T follicular helper cell (primary cell): Measurements from ENCODE around the gene TCAF1.

ENCODE experiments used
- DNase-seq: peaks from one replicate; pipeline ENCODE4 v3.0.0-alpha.2; 2020; ENCODE audit warnings: low read depth
- total RNA-seq, 2 experiments: gene quantifications; one replicate each; lab custom pipeline; 2026; lab: John Stamatoyannopoulos, UW

TCAF1 gene
- total RNA-seq = 6.3 to 21.0 reads per million in 2 experiments

DNA sequence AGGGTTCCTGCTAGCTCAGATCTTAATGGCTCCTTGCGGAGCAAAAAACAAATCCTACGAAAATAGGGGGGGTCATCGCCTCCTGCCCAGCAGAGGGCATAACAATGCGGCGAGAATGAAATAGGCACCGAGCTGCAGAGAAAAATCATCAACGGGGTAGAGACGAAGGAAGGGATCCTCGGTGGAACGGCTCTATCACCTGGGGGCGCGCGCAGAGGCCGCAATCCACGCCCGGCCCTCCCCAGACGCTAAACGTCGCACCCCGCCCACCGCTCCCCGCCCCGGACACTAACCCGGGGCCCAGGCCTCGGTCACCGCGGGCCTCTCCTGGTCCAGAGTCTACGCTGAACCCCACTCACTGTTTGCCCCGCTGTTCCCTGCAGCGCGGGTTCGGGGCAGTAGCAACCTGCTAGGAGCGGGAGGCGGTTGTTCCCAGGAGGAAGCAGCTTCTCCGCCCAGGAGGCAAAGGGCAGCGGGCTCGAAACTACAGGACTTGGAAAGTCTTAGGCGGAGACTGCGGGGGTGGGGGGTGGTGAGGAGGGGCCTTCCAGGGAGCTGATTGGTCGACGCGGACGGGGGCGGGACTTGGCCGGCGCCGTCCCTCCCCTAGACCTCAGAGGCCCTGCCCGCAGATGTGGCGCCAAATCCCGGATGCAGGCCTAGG lies at the start of gene TCAF1:
Gene TCAF1, minus strand, starts transcription at position 509 of the 664 bp plus-strand sequence. CDS start 25,568 bp downstream, outside the sequence.
- DNase-seq = peak; percentile 83

GRCh38 chr7:143948733-143949132 lies 46.8 kb upstream of the TCAF1 start:
- DNase-seq = no peak

DNA sequence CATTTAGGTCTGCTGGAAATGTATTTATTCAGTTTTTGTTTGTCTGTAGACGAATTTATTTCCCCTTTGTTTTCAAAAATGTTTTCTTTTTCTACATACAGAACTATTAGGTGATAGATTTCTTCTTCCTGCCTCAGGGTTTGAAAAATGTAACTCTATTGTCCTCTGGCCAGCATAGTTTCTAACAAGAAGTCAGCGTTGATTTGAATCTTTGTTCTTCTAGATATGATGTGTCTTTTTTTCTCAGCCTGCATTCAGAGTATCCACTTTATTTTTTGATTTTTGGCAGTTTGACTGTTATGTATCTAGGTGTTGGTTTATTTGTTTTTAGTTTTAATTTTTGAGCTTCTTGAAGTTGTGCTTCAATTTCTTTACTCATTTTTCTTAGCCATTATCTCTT lies 45.1 kb upstream of the TCAF1 start:
- no peak for DNase-seq

DNA sequence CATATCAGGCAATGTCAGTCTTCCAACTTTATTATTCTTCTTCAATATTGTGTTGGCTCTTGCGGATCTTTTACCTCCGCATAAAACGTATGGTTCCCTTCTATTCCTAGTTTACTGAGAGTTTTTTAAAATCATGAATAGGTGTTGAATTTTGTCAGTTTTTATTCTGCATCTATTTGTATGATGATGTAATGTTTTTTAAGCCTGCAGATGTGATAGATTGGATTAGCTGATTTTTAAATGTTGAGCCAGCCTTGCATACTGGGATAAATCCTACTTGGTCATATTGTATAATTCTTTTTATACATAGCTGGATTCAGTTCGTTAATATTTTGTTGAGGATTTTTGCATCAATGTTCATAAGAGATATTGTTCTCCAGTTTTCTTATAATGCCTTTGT lies 43.4 kb upstream of the TCAF1 start:
- DNase-seq = no peak

DNA sequence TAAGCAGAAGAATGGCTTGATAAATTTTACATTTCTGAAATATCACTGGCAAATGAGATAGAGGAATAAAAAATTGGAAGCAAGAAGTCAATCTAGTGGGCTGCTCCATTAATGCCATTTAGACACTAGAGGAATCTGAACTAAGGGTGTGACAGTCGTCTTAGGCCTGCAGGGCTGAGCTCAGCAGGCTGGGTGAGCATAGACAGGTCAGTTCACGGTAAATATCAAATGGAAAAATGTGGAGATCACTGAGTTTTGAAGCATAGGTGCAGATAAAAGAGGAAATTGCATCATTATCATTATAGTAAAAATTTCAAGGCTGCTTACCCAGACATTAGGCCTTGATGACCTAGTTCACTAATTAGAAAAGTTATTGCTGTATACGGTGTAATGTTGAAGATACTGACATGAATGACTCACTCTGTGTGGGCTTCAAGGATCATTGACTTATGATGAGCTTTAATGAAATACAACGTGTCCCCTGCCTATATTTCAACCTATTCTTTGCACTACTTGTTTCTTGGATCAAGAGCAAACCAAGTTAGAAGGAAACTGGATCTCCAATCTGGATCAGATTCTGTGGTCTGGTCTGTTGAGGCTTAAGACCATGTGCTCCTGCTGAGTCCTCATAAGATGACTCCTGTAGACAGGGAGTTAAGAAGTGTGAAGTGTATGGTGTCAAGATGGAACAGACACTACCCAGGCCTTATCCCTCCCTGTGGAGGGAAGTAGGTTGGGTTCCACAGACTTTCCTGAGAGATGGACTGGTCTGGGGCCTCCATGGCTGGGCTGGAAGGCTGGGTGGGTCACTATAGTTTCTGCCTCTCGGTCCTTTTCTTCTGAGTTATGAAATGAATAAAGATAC lies 36.6 kb upstream of the TCAF1 start:
- no peak for DNase-seq

DNA sequence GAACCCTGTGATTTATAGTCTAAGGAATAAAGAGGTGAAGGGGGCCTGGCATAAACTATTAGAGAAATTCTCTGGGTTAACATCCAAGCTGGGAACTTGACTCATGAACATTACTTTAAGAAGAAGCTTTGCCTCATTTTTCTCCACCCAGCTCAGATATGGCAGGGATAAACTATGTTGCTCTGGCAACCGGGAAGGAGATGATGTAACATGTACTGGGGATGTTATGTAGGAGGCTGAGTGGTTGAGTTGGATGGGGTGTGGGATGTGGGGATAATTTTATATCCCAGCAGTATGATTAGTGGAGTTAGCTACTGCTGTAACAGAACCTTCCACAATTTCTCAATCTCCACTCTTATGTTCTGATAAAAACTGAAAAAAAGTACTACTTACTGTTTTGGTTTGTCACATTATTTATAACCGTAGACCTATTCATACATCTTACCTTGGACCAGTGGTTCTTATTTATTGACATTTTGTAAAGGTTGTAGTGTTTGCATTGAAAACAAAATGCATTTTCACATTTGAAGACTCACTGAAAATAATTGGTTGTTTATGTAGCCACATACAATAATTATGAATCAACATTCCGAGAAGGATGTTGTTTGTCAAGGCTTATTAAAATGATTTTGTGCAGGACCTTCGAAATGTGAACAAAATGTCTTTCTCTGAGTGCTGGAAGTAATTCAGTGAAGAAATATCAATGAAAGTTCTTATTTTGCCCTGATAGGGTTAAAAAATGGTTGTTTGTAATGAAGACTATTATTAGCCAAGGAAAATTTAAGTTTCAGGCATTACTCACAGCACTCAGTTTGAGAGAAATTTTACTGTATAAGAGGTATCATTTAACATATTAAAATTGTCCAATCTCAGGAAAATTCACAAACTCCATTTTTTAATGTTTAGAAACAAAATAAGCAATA lies 34.4 kb upstream of the TCAF1 start:
- no peak for DNase-seq

- DNase-seq = no peak
These were observed 32.8 kb upstream of the TCAF1 start, which contains the start of gene OR2F2 for GRCh38 chr7:143934526-143935325. Gene OR2F2, plus strand, starts transcription at chr7:143935233. Its CDS starts 0 bp downstream, at chr7:143935233.

DNA sequence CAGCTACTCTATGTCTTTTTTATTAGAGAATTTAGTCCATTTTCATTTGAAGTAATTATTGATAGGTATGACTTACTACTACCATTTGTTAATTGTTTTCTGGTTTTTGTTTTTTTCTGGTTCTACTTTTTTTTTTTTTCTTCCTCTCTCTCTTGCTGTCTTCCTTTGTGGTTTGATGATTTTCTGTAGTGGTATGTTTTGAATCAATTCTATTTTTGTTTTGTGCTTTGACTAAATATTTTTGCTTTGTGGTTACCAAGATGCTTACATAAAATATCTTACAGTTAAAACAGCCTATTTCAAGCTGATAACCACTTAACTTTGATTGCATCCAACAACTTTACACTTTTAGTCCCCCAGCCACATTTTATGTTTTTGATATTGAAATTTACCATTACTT lies 29.8 kb upstream of the TCAF1 start:
- DNase-seq = no peak

GRCh38 chr7:143929224-143929920 lies 27.4 kb upstream of the TCAF1 start:
- DNase-seq = no peak

- DNase-seq = no peak
These were observed 22.9 kb upstream of the TCAF1 start for GRCh38 chr7:143924851-143925250.

DNA sequence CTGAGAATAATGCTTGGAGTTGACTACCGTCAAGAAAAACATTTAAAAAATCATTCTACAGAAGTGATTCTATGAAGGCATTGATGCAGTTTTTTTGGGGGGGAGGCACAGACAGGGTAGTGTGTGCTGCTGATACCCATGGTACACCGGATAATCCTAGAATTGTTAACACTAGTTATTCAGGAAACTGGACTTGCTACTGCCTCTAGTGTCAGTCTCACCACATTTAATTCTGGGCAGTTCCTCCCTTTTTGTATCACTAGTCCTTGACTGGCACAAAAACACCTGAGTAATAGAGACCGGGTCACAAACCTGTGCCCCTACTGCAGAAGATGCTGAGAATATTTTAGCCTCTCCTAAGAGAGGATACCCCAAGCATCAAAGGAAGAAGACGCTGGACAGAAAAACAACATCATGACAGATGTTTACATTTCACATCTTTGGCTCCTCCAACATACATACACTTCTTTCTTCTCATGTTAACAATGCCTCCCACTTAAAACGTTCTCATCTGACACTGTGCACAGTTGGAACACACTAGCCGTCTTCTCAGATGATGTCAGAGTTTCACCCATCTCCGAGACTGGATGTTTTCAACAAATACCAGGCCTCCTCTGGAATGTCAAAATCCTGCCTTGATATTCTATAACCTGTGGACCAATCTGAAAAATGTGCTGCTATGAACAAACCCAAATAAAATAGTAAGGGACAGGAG lies 13.1 kb upstream of the TCAF1 start:
- no peak for DNase-seq

DNA sequence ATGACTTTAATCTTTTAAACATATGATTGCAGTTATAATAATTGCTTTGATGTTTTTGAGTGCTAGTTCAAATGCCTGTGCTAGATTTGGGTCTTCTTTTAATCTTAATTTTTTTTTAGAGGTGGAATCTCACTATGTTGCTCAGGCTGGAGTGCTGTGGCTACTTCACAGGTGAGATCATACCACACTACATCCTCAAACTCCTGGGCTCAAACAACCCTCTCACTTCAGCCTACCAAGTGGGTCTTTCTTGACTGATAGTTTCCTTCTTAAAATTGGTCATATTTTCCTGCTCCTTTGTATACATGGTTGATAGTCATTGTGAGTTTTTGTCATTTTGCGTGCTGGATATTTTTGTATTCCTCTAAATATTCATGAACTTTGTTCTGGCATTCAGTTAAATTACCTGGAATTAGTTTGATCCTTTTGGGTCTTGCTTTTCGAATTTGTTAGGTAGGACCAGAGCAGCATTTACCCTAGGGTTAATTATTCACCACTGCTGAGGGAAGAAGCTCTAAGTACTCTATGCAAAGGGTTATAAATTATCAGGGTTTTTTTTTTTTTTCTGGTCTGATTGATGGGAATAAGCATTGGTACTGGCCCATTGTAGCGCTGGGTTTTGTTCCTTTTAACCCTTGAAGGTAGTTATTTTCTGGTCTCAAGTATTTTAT lies 12.1 kb upstream of the TCAF1 start:
- no peak for DNase-seq

DNA sequence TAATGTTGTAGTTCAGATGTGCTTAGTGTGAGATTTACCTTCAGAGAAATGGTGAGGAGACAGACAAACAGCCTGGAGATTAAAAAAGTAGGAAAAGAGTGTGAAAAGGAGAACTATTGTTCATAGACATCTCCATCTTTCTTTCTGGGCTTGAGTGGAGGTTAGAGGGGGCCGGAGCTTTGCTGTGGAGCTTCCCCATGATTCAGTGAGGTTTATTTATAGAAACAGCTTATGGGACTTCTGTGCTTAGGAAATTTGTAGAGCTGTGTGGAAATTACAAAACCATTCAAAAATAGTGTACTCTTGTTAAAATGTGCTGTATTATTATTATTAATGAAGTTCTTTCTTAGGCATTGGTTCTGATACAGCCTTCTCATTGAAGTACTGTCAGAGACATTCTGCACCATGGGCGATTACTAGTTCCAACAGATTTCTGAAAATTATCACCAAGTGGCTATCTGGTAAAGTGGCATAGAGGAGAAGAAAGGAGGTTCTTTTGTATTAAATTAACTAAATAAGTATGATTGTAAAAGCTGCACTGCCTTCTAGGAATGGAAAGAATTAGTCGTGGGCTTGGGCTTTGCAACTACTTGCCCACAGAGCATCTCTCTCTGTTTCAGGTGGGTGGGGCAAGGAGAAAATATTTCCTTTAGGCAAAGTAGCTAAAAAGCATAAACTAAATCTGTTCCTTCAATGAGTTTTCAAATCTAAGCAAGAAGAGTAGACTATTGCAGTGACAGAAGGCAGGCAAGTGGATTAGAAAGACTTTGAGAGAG lies 8.7 kb upstream of the TCAF1 start:
- DNase-seq = no peak

DNA sequence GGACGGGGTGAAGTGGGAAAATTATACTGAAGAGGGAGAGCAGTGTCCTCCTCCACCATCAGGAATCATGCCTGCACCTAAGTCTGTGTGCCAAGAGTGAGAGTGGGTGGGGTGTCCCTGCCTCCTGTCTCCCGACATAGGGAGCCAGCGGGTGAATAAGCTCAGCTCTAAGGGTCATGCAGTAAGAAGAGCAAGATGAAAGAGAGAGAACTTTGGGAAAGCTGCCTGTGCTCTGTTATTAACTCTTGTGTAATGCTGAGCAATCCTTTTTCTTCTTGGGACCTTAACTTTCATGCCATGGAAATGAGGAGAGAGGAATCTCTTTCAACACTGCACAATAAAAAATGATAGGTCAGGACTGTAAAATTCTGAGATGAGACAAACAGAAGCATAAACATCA lies 7.9 kb upstream of the TCAF1 start:
- DNase-seq = no peak

DNA sequence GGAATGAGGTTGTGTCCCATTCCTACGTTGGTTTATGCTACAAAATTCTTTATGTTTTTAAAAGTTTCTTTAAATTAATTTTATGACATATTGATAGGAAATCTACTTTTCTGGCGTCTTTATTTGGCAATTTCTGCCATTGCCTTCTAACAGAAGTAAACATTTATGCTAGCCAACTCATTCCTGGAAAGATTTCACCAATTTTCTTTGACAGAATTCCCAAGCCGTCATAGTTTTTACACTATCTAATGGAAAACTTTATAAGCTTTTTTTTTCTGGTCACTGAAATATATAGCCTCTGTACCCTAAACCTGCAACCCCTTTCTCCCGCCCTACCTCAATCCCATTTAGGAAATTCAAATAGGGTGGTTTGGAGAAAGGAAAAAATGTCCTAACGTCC lies 6.1 kb upstream of the TCAF1 start:
- DNase-seq = no peak

DNA sequence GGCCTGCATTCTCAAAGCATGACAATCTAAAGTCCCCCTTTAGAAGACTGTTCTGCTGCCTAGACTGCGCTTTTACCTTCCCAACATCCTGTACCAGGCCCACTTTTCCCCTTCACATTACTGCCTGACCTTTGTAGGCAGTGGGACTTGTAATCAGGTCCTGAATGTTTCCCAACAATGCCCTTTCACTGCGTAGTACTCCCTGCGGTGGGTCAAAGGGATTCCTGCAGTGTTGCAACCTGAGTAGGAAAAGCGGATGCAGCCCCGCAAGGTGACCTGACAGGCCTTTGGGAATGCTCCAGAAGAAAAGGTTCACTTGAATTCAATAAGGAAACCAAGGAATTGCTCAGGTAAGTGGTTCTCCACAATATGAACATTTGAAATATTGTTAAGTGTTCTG lies 4.9 kb upstream of the TCAF1 start:
- DNase-seq = no peak

DNA sequence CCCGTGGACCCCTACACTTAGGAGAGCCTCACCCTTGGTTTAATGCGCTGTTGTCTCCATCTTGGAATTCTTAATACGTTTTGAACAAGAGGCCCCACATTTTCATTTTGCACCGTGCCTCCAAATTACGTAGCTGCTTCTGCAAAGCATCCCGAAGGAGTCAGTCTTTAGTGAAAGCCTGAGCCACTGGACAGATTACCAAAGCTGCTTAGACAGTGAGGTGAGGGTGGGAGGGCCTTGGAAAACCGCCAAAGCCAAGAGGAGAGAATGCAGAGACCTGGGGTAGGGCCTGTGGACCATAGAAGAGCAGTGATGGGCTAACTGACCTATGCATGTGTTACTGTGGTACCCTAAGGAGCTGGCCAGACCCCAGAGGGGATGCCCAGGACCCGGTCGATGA lies 4.2 kb upstream of the TCAF1 start:
- no peak for DNase-seq

- DNase-seq = no peak
These were observed 3.5 kb upstream of the TCAF1 start for GRCh38 chr7:143905509-143905908.
